SU-DHL-6 (cell line): ENCODE measurements around the gene RAB9A.

ENCODE experiments used
- H2AFZ ChIP-seq: fragments of 200-600 bp; sonication (generic); 2 replicates; pipeline ENCODE4 v1.6.1; 2014; ENCODE audit warnings: low read depth, mild to moderate bottlenecking, moderate library complexity, mixed read lengths, antibody characterized with exemption, low read length; ENCODE audit not compliant: severe bottlenecking
- H3F3A ChIP-seq: fragments of 200-600 bp; shearing (Covaris generic); 2 replicates; pipeline ENCODE4 v1.6.0; 2016; ENCODE audit warnings: antibody characterized with exemption, mild to moderate bottlenecking; ENCODE audit not compliant: insufficient read depth
- H3K27ac ChIP-seq: fragments of 200-600 bp; sonication (generic); 2 replicates; pipeline ENCODE4 v1.5.1; 2016; ENCODE audit warnings: low read depth, mild to moderate bottlenecking, low read length, moderate library complexity, mixed read lengths
- H3K27me3 ChIP-seq: fragments of 200-600 bp; sonication (generic), shearing (Covaris generic); 2 replicates; pipeline ENCODE4 v1.6.0; 2014; ENCODE audit warnings: mild to moderate bottlenecking, low read length
- H3K36me3 ChIP-seq: fragments of 200-600 bp; sonication (generic); 2 replicates; pipeline ENCODE4 v1.6.1; 2014; ENCODE audit warnings: mild to moderate bottlenecking, low read length, mixed read lengths
- H3K4me2 ChIP-seq: fragments of 300-600, 200-600 bp; shearing (Covaris generic), sonication (generic); 2 replicates; pipeline ENCODE4 v1.6.0; 2014; ENCODE audit warnings: low read length, low read depth, mild to moderate bottlenecking; ENCODE audit not compliant: poor library complexity, severe bottlenecking
- H3K4me3 ChIP-seq: fragments of 200-600 bp; sonication (generic); 2 replicates; pipeline ENCODE4 v1.5.1; 2014; ENCODE audit warnings: antibody characterized with exemption, low read length, mild to moderate bottlenecking, mixed read lengths; ENCODE audit not compliant: insufficient read depth, poor library complexity, severe bottlenecking
- H3K79me2 ChIP-seq: fragments of 200-600 bp; sonication (generic); 2 replicates; pipeline ENCODE4 v1.6.1; 2014; ENCODE audit warnings: mild to moderate bottlenecking, low read length, moderate library complexity; ENCODE audit not compliant: insufficient read depth
- H3K9ac ChIP-seq: fragments of 200-600 bp; sonication (generic); 2 replicates; pipeline ENCODE4 v1.7.0; 2014; ENCODE audit warnings: mild to moderate bottlenecking, low read length
- H3K9me2 ChIP-seq: fragments of 200-600 bp; sonication (generic); replicated peaks from 2 replicates; pipeline ENCODE4 v1.6.1; 2014; ENCODE audit warnings: low read length; ENCODE audit not compliant: insufficient read depth
- H3K9me3 ChIP-seq: fragments of 200-600 bp; sonication (generic); 2 replicates; pipeline ENCODE4 v1.6.1; 2014; ENCODE audit warnings: low read length, mixed read lengths; ENCODE audit not compliant: insufficient read depth
- H4K20me1 ChIP-seq: fragments of 200-600 bp; sonication (generic); 2 replicates; pipeline ENCODE4 v1.6.1; 2014; ENCODE audit warnings: low read depth, mild to moderate bottlenecking, antibody characterized with exemption, low read length, moderate library complexity, mixed read lengths
- CTCF ChIP-seq: fragments of 200-600 bp; sonication (generic); IDR thresholded peaks from one replicate; pipeline ENCODE4 v1.5.1; 2017; ENCODE audit warnings: antibody characterized with exemption, mild to moderate bottlenecking, low read length, moderate library complexity; ENCODE audit not compliant: insufficient read depth, poor library complexity, severe bottlenecking
- EZH2phosphoT487 ChIP-seq: fragments of 200-600 bp; sonication (generic), shearing (Covaris generic); conservative IDR thresholded peaks from 2 replicates; pipeline ENCODE4 v1.6.1; 2018; ENCODE audit warnings: mild to moderate bottlenecking, antibody characterized with exemption, low read length, moderate library complexity, mixed read lengths

The RAB9A gene

GRCh38 chrX:13752141-13752540 lies 63.2 kb downstream of the RAB9A start:
- no peak for TF ChIP-seq CTCF
- TF ChIP-seq EZH2phosphoT487: no peak
- peaks cover 7% of the 10 kb centered on the region; the same call in 1 of the 2 replicates for H3K36me3 ChIP-seq
- no peaks in the 10 kb centered on the region for H3K9me3 ChIP-seq
- no peak overlapping the region for H3K4me3 ChIP-seq
- H3F3A ChIP-seq: no peaks in the 10 kb centered on the region
- H3K27me3 ChIP-seq: no peaks in the 10 kb centered on the region
- no peaks in the 10 kb centered on the region for H4K20me1 ChIP-seq
- H3K27ac ChIP-seq: no peak overlapping the region
- no peaks in the 10 kb centered on the region for H3K9me2 ChIP-seq
- H2AFZ ChIP-seq: no peak overlapping the region
- no peak overlapping the region for H3K4me2 ChIP-seq
- no peaks in the 10 kb centered on the region for H3K79me2 ChIP-seq
- no peak overlapping the region for H3K9ac ChIP-seq

- Histone ChIP-seq H4K20me1 (no peaks in the 10 kb centered on the region), H3K27ac (no peak overlapping the region), H3K79me2 (no peaks in the 10 kb centered on the region), H3K4me2 (no peak overlapping the region), H3K9me2 (no peaks in the 10 kb centered on the region), H2AFZ (no peak overlapping the region), H3K9me3 (no peaks in the 10 kb centered on the region), H3K36me3 (peaks cover 7% of the 10 kb centered on the region; the same call in 1 of the 2 replicates), H3F3A (no peaks in the 10 kb centered on the region), H3K9ac (no peak overlapping the region), H3K27me3 (no peaks in the 10 kb centered on the region), H3K4me3 (no peak overlapping the region)
- TF ChIP-seq CTCF: no peak
- TF ChIP-seq EZH2phosphoT487: no peak
Measured at GRCh38 chrX:13752646-13753045, 63.7 kb downstream of the RAB9A start.

DNA sequence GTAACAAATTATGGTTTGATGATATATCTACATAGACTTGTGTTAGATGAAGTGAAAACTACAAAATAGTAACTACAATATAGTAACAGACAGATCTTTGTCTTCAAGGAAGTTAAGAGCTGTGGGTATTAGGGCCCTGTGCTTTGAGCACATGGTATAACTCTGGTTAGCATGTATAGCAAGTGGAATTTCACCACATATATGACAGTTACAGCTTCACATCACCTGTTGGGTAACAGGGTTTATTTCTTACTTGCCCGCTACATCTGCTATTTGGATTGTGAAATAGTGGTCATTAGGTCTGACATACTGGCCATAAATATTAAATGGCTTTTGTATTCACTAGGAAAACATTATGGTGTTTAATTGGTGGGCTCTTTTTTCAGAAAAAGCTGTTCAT lies 65.8 kb downstream of the RAB9A start:
- no peak overlapping the region for H3K27ac ChIP-seq
- no peaks in the 10 kb centered on the region for H3K27me3 ChIP-seq
- H4K20me1 ChIP-seq: no peaks in the 10 kb centered on the region
- H3F3A ChIP-seq: peaks cover 5% of the 10 kb centered on the region; the same call in 1 of the 2 replicates
- H3K9me3 ChIP-seq: no peaks in the 10 kb centered on the region
- H3K79me2 ChIP-seq: no peaks in the 10 kb centered on the region
- H3K36me3 ChIP-seq: 0 out of 2 replicates have a peak, but pooled peaks cover 9% of the 10 kb centered on the region
- no peak overlapping the region for H3K9ac ChIP-seq
- H3K4me2 ChIP-seq: no peak overlapping the region
- H3K4me3 ChIP-seq: no peak overlapping the region
- TF ChIP-seq EZH2phosphoT487 (no peak), CTCF (no peak)
- H2AFZ ChIP-seq: no peak overlapping the region
- no peaks in the 10 kb centered on the region for H3K9me2 ChIP-seq
